CD14-positive monocyte (primary cell): ENCODE data around the gene HAGH. TPM values are rescaled to one million over a fixed set of nuclear protein-coding genes. Genes with fewer than 3 reads are reported as not detected.

Source experiments
- DNase-seq, 3 donors: peaks; one replicate each; pipeline ENCODE4 v3.0.0-alpha.2; 2011 to 2022
- H2AFZ ChIP-seq: 2 replicates; pipeline ENCODE4 v1.6.0; 2012; ENCODE audit warnings: mild to moderate bottlenecking, low read depth, low read length, inconsistent platforms; ENCODE audit not compliant: insufficient read depth, poor library complexity, severe bottlenecking
- H3K27ac ChIP-seq, 2 donors: 1 replicate in 1 of 2; 2 replicates in 1 of 2; pipeline ENCODE4 v1.5.1; 2012 to 2013; ENCODE audit warnings: low read length in 2 of 2, control low read depth in 1 of 2, inconsistent platforms in 1 of 2, low read depth in 1 of 2, mild to moderate bottlenecking in 1 of 2
- H3K27me3 ChIP-seq, 2 donors: one replicate each; pipeline versions ENCODE4 v1.6.0 to v1.6.1; 2011 to 2013; ENCODE audit warnings: low read length in 2 of 2; ENCODE audit not compliant: control insufficient read depth in 2 of 2, insufficient read depth in 2 of 2
- H3K36me3 ChIP-seq, 2 donors: replicated peaks in 1 of 2; 1 replicate in 1 of 2; 2 replicates in 1 of 2; pipeline versions ENCODE4 v1.5.1 to v1.6.1; 2012 to 2013; ENCODE audit warnings: low read length in 2 of 2, control low read depth in 1 of 2, inconsistent platforms in 1 of 2, mild to moderate bottlenecking in 1 of 2; ENCODE audit not compliant: insufficient read depth in 2 of 2, control insufficient read depth in 1 of 2
- H3K4me1 ChIP-seq, 2 donors: 1 replicate in 1 of 2; 2 replicates in 1 of 2; pipeline versions ENCODE4 v1.5.1 to v1.6.1; 2012 to 2013; ENCODE audit warnings: low read length in 2 of 2, control low read depth in 1 of 2, inconsistent platforms in 1 of 2, mild to moderate bottlenecking in 1 of 2, moderate library complexity in 1 of 2; ENCODE audit not compliant: insufficient read depth in 2 of 2, control insufficient read depth in 1 of 2
- H3K4me2 ChIP-seq: replicated peaks from 2 replicates; pipeline ENCODE3; 2012; ENCODE audit warnings: low read length, moderate library complexity, mild to moderate bottlenecking; ENCODE audit not compliant: poor library complexity, severe bottlenecking; ENCODE audit errors: extremely low read depth
- H3K4me3 ChIP-seq, 3 experiments: fragments of 200-600 bp in 1 of 3; sonication (generic) in 1 of 3; replicated peaks in 1 of 3; 1 replicate in 2 of 3; 2 replicates in 1 of 3; pipeline ENCODE4 v1.5.1; 2011 to 2013; ENCODE audit warnings: low read length in 3 of 3, mild to moderate bottlenecking in 3 of 3, control low read depth in 2 of 3, low read depth in 2 of 3, inconsistent platforms in 1 of 3, moderate library complexity in 1 of 3
- H3K79me2 ChIP-seq: 2 replicates; pipeline ENCODE4 v1.6.0; 2012; ENCODE audit warnings: mild to moderate bottlenecking, control low read depth, inconsistent platforms, low read length, moderate library complexity; ENCODE audit not compliant: insufficient read depth
- H3K9ac ChIP-seq: 2 replicates; pipeline ENCODE4 v1.6.0; 2017; ENCODE audit warnings: low read length, mild to moderate bottlenecking; ENCODE audit not compliant: insufficient read depth, poor library complexity, severe bottlenecking
- H3K9me3 ChIP-seq, 2 donors: replicated peaks in 1 of 2; 1 replicate in 1 of 2; 2 replicates in 1 of 2; pipeline versions ENCODE4 v1.5.1 to v1.6.1; 2012 to 2013; ENCODE audit warnings: low read length in 2 of 2, control low read depth in 1 of 2; ENCODE audit not compliant: control insufficient read depth in 1 of 2, insufficient read depth in 1 of 2
- H4K20me1 ChIP-seq: 2 replicates; pipeline ENCODE4 v1.6.0; 2012; ENCODE audit warnings: mild to moderate bottlenecking, low read length, control low read depth, moderate library complexity; ENCODE audit not compliant: insufficient read depth
- H3K27ac Mint-ChIP-seq, 7 donors: one replicate each; pipeline ENCODE4 v1.8.0; 2020; ENCODE audit warnings: mild to moderate bottlenecking in 7 of 7, mixed read lengths in 7 of 7, moderate library complexity in 6 of 7, inconsistent platforms in 2 of 7
- H3K27me3 Mint-ChIP-seq, 3 donors: one replicate each; pipeline ENCODE4 v1.8.0; 2021 to 2022; ENCODE audit warnings: low read depth in 3 of 3, mild to moderate bottlenecking in 3 of 3, mixed read lengths in 3 of 3, moderate library complexity in 3 of 3, inconsistent platforms in 1 of 3
- H3K36me3 Mint-ChIP-seq, 2 donors: one replicate each; pipeline ENCODE4 v1.8.0; 2020; ENCODE audit warnings: mixed read lengths in 2 of 2, inconsistent platforms in 1 of 2, mild to moderate bottlenecking in 1 of 2
- H3K4me1 Mint-ChIP-seq: one replicate; pipeline ENCODE4 v1.8.0; 2020; ENCODE audit warnings: mild to moderate bottlenecking, mixed read lengths
- H3K4me3 Mint-ChIP-seq, 2 donors: one replicate each; pipeline ENCODE4 v1.8.0; 2020; ENCODE audit warnings: mild to moderate bottlenecking in 2 of 2, mixed read lengths in 2 of 2, moderate library complexity in 1 of 2
- H3K9me3 Mint-ChIP-seq, 7 donors: one replicate each; pipeline ENCODE4 v1.8.0; 2020 to 2022; ENCODE audit warnings: mixed read lengths in 7 of 7, mild to moderate bottlenecking in 6 of 7, moderate library complexity in 6 of 7, inconsistent platforms in 2 of 7
- WGBS: methylation state at CpG from one replicate; pipeline ENCODE4 v1.1.5; 2013; ENCODE audit warnings: missing lambda C conversion rate; ENCODE audit not compliant: insufficient coverage; 5-methylcytosine and 5-hydroxymethylcytosine counted together
- intact Hi-C, 2 donors: fragments of 100-400 bp; cut with micrococcal nuclease; formaldehyde crosslinking; loops; one replicate each; pipeline versions ENCODE4 v1.15.0 to v1.15.1; 2023
- polyA plus RNA-seq, 3 donors: library from polyadenylated mRNA; depleted of rRNA in 1 of 3; unstranded in 2 of 3; stranded (reverse) in 1 of 3; fragments of 300-500 nt in 2 of 3; fragments of >200 nt in 1 of 3; fragmentation: Illumina TruSeq in 2 of 3; gene quantifications; 1 replicate in 2 of 3; 2 replicates in 1 of 3; pipeline ENCODE4 v1.2.3, GENCODE V29; 2012 to 2021
- TF ChIP-seq, protein P1 (sequence below): fragments of 200-600 bp; IDR thresholded peaks from one replicate; pipeline ENCODE4 v1.8.0; 2022; ENCODE audit warnings: antibody characterized with exemption, mild to moderate bottlenecking

Gene HAGH
- polyA plus RNA-seq, 3 donors: 42.6 to 82.1 (median 47.7) TPM

DNA sequence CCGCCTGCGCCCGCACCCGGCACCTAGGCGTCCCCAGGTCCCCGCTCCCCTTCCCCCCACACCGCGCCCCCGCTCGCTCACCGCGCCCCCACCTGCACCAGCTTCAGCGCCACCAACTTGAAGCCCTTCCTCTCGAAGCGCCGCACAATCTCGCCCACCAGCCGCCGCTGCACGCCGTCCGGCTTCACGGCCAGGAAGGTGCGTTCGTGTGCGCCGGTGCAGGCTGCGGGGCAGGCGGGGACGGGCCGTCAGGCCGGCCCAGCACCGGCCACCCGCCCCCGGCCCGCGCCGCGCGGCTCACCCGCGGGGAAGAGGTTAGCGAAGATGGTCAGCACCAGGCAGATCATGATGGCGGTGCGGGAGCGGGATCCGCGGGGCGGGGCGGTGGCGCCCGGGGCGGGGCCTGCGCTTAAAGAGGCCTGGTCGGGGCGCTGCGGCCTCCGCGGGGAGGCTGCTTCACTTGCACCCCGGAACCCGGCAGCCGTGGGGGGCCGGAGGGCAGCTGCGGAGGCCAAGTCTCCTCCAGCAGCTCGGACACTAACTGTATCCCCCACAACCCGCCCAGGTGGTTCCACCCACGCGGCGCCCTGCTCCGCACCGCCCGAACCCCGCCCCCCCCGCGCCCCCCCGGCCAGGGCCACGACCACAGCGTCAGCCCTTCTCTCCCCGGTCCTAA, 55.3 kb downstream of the HAGH start, which contains the start of gene NME3:
Gene NME3 (minus strand): TSS at position 356 of the 676 bp plus-strand sequence. CDS start 9 bp downstream, at position 347.
- peaks cover 17 to 43% of the 10 kb centered on the region in 2 donors for H3K36me3 Mint-ChIP-seq
- under 1% methylated on average over 66 of the region's 79 CpGs for WGBS
- peak within 1 kb of the TSS; percentile 58 to 89 (median 84) for H3K27ac Mint-ChIP-seq
- TF ChIP-seq, protein P1, sequence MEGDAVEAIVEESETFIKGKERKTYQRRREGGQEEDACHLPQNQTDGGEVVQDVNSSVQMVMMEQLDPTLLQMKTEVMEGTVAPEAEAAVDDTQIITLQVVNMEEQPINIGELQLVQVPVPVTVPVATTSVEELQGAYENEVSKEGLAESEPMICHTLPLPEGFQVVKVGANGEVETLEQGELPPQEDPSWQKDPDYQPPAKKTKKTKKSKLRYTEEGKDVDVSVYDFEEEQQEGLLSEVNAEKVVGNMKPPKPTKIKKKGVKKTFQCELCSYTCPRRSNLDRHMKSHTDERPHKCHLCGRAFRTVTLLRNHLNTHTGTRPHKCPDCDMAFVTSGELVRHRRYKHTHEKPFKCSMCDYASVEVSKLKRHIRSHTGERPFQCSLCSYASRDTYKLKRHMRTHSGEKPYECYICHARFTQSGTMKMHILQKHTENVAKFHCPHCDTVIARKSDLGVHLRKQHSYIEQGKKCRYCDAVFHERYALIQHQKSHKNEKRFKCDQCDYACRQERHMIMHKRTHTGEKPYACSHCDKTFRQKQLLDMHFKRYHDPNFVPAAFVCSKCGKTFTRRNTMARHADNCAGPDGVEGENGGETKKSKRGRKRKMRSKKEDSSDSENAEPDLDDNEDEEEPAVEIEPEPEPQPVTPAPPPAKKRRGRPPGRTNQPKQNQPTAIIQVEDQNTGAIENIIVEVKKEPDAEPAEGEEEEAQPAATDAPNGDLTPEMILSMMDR: no peak
- Histone ChIP-seq H4K20me1 (peaks cover 74% of the 10 kb centered on the region), H3K9me3 (no peaks in the 10 kb centered on the region), H3K36me3 (peaks cover 42 to 45% of the 10 kb centered on the region in 2 donors), H2AFZ (peak within 1 kb of the TSS; percentile 92), H3K4me2 (peak within 1 kb of the TSS; percentile 100), H3K27me3 (no peaks in the 10 kb centered on the region), H3K79me2 (peaks cover 41% of the 10 kb centered on the region), H3K27ac (peak within 1 kb of the TSS; percentile 10 to 77), H3K4me3 (peak within 1 kb of the TSS; percentile 78 to 99 (median 89)), H3K9ac (peak within 1 kb of the TSS; percentile 84), H3K4me1 (peaks cover 30 to 45% of the 10 kb centered on the region in 2 donors)
- peaks cover 0 to 2% (median 0%) of the 10 kb centered on the region in 7 donors for H3K9me3 Mint-ChIP-seq
- intact Hi-C loops: loop anchor here (5.0 to 10.0 kb wide), 4 partner anchors 67 to 349 kb away; partner anchors contain the start of genes CLCN7 (in 1 of the 2), MAPK8IP3 (in 1 of the 2) and UQCC4 (in 1 of the 2)
- peaks cover 0 to 1% (median 0%) of the 10 kb centered on the region in 3 donors for H3K27me3 Mint-ChIP-seq
- peak; percentile 53 to 61 (median 60) for DNase-seq
- peaks cover 28% of the 10 kb centered on the region for H3K4me1 Mint-ChIP-seq
- peak within 1 kb of the TSS; percentile 90 to 94 for H3K4me3 Mint-ChIP-seq

DNA sequence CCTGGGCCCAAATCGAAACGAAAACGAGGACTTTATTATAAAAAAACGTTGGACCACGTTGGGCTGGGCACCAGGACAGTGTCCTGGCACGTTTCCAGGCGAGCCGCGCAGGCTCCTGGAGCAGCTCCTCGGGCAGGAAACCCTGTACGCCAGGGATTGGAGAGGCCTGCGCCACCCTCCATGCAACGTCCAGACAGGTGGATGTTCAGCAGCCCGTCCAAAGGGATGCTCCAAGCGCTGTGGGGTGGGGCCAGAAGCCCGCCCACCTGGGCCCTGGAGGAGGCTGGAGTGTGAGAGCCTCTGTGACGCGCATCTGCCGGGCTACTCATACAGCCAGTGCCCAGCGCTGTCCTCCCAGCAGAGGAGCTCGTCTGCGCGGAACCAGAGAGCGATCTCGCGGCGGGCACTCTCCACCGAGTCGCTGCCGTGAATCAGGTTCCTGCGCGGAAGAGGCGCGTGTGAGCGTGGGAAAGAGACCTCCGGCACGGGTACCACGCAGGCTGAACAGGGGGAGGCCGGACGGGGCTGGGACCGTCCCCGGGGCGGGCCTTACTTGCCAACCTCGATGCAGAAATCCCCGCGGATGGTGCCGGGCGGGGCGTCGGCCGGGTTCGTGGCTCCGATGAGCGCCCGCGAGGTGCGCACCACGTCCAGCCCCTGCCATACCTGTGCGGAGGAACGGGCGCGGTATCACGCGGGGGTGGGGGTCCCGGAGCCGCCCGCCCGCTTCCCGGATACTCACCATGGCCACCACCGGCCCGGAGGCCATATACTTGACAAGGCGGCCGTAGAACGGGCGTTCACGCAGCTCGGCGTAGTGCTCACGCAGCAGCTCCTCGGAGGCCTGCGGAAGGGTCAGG, 56.1 kb downstream of the HAGH start:
- 16% methylated on average over 73 of the region's 81 CpGs for WGBS

More for the DNA sequence above, 56.1 kb downstream of the HAGH start:
- H3K27me3 Mint-ChIP-seq: peaks cover 0 to 1% (median 0%) of the 10 kb centered on the region in 3 donors
- H3K27ac ChIP-seq: peak overlapping the region in 1 of 2 donors; percentile 20
- H3K4me3 Mint-ChIP-seq: peak overlapping the region; percentile 90 to 94
- TF ChIP-seq, protein P1: no peak
- H3K4me1 Mint-ChIP-seq: peaks cover 28% of the 10 kb centered on the region
- H3K4me1 ChIP-seq: peaks cover 30 to 45% of the 10 kb centered on the region in 2 donors
- peak overlapping the region; percentile 72 for H3K9ac ChIP-seq
- intact Hi-C loops: loop anchor here (5.0 to 10.0 kb wide), 4 partner anchors 66 to 348 kb away; partner anchors contain the start of genes CLCN7 (in 1 of the 2), MAPK8IP3 (in 1 of the 2) and UQCC4 (in 1 of the 2)
- H3K27ac Mint-ChIP-seq: peak overlapping the region in 4 of 7 donors; percentile 9 to 66 (median 48)
- peaks cover 41% of the 10 kb centered on the region for H3K79me2 ChIP-seq
- H2AFZ ChIP-seq: peak overlapping the region; percentile 92
- H3K36me3 Mint-ChIP-seq: peaks cover 24 to 45% of the 10 kb centered on the region in 2 donors
- H3K36me3 ChIP-seq: peaks cover 43 to 45% of the 10 kb centered on the region in 2 donors
- H3K4me2 ChIP-seq: peak overlapping the region; percentile 100
- no peaks in the 10 kb centered on the region for H3K9me3 ChIP-seq
- H3K9me3 Mint-ChIP-seq: peaks cover 0 to 2% (median 0%) of the 10 kb centered on the region in 7 donors
- DNase-seq: no peak
- peaks cover 67% of the 10 kb centered on the region for H4K20me1 ChIP-seq
- H3K4me3 ChIP-seq: peak overlapping the region; percentile 49 to 99 (median 89)
- no peaks in the 10 kb centered on the region for H3K27me3 ChIP-seq
